Activated CD4-positive, alpha-beta memory T cell treated with anti-CD3 and anti-CD28 coated beads, Interleukin-2, amount 10 ng/mL, durations not matched to agents 7 days and 5 days (primary cell): ENCODE results near the gene CCL8. TPM values are rescaled to one million over a fixed set of nuclear protein-coding genes. Genes with fewer than 3 reads are reported as not detected.

Experiments used
- CTCF ChIA-PET: fragments of 350-600 bp; sonication (Branson Sonifier 250); formaldehyde crosslinking; loops from one replicate; lab custom pipeline; 2021; ENCODE audit warnings: antibody characterized with exemption, inconsistent platforms; lab: Charles Lee
- POLR2A ChIA-PET: fragments of 350-600 bp; sonication (Branson Sonifier 250); formaldehyde crosslinking; loops from one replicate; lab custom pipeline; 2021; ENCODE audit warnings: antibody characterized with exemption; lab: Charles Lee
- DNase-seq: peaks from one replicate; pipeline ENCODE4 v3.0.0-alpha.2; 2020
- H3K27ac Mint-ChIP-seq: one replicate; pipeline ENCODE4 v1.8.0; 2021; ENCODE audit warnings: mild to moderate bottlenecking, mixed read lengths
- H3K27me3 Mint-ChIP-seq: one replicate; pipeline ENCODE4 v1.8.0; 2021; ENCODE audit warnings: mixed read lengths
- H3K36me3 Mint-ChIP-seq: one replicate; pipeline ENCODE4 v1.8.0; 2021; ENCODE audit warnings: low read depth, mixed read lengths
- H3K4me1 Mint-ChIP-seq: one replicate; pipeline ENCODE4 v1.8.0; 2021; ENCODE audit warnings: mixed read lengths
- H3K4me3 Mint-ChIP-seq: one replicate; pipeline ENCODE4 v1.8.0; 2021; ENCODE audit warnings: mild to moderate bottlenecking, mixed read lengths
- H3K9me3 Mint-ChIP-seq: one replicate; pipeline ENCODE4 v1.8.0; 2021; ENCODE audit warnings: mixed read lengths
- total RNA-seq, 2 experiments: library from RNA; stranded (reverse); gene quantifications; one replicate each; pipeline ENCODE4 v1.2.3, GENCODE V29; 2021

CCL8 gene
- total RNA-seq, 2 experiments from 2014 or later, result not detected

GRCh38 chr17:34337701-34338100 lies 18.5 kb downstream of the CCL8 start:
- ChIA-PET CTCF (interaction anchor here (1.3 kb wide), 1 partner anchor 24 kb away, joined by 6 read pairs; no protein-coding TSS in a partner anchor), POLR2A (no interaction called here)
- peaks cover 63% of the 10 kb centered on the region for H3K27me3 Mint-ChIP-seq
- no peak overlapping the region for H3K27ac Mint-ChIP-seq
- DNase-seq, result no peak
- no peaks in the 10 kb centered on the region for H3K36me3 Mint-ChIP-seq
- H3K4me1 Mint-ChIP-seq, result no peaks in the 10 kb centered on the region
- no peak overlapping the region for H3K4me3 Mint-ChIP-seq
- H3K9me3 Mint-ChIP-seq, result no peaks in the 10 kb centered on the region

DNA sequence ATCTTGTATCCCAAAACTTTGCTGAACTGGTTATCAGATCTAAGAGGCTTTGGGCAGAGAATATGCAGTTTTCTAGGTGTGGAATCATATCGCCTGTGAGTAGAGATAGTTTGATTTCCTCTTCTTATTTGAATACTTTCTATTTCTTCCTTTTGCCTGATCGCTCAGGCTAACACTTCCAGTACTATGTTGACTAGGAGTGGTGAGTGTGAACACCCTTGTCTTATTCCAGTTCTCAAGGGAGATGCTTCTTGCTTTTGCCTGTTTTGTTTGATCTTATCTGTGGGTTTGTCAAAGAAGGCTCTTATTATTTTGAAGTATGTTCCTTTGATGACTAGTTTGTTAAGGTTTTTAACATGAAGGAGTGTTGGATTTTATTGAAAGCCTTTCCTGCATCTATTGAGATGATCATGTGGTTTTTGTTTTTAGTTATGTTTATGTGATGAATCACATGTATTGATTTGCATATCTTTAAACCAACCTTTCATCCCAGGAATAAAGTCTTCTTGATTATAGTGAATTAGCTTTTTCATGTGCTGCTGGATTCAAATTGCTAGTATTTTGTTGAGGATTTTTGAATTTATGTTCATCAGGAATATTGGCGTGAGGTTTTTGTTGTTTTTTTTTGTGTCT lies 20.0 kb downstream of the CCL8 start:
- Mint-ChIP-seq H3K4me3 (no peak overlapping the region), H3K4me1 (no peaks in the 10 kb centered on the region), H3K27me3 (peaks cover 66% of the 10 kb centered on the region), H3K9me3 (no peaks in the 10 kb centered on the region), H3K36me3 (no peaks in the 10 kb centered on the region), H3K27ac (no peak overlapping the region)
- DNase-seq, result no peak
- ChIA-PET CTCF (interaction anchor here (1.3 kb wide), 2 partner anchors 22 kb away, joined by 3 to 6 read pairs; no protein-coding TSS in a partner anchor), POLR2A (no interaction called here)

DNA sequence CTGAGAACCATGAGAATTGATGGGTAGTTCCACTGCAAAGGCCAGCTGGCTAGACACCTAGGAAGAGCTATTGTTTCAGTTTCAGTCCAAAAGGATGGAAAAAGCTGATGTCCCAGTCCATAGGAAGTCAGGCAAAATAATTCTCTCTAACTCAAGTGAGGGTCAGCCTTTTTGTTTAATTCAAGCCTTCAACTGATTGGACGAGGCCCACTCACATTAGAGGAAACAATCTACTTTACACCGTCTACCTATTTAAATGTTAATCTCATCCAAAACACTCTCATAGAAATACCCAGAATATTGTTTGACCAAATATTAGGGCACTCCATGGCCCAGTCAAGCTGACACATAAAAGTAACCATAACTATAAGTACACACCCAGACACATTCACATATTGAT lies 22.7 kb downstream of the CCL8 start:
- POLR2A ChIA-PET, result no interaction called here
- H3K27me3 Mint-ChIP-seq, result peaks cover 60% of the 10 kb centered on the region
- no peak overlapping the region for H3K4me3 Mint-ChIP-seq
- H3K36me3 Mint-ChIP-seq, result no peaks in the 10 kb centered on the region
- H3K9me3 Mint-ChIP-seq, result no peaks in the 10 kb centered on the region
- CTCF ChIA-PET, result no interaction called here
- no peaks in the 10 kb centered on the region for H3K4me1 Mint-ChIP-seq
- H3K27ac Mint-ChIP-seq, result no peak overlapping the region
- DNase-seq, result no peak

GRCh38 chr17:34347063-34347462 lies 27.8 kb downstream of the CCL8 start:
- Mint-ChIP-seq H3K36me3 (no peaks in the 10 kb centered on the region), H3K4me1 (no peaks in the 10 kb centered on the region), H3K9me3 (no peaks in the 10 kb centered on the region), H3K27ac (no peak overlapping the region), H3K27me3 (peaks cover 47% of the 10 kb centered on the region), H3K4me3 (no peak overlapping the region)
- DNase-seq, result no peak
- ChIA-PET POLR2A (no interaction called here), CTCF (no interaction called here)

DNA sequence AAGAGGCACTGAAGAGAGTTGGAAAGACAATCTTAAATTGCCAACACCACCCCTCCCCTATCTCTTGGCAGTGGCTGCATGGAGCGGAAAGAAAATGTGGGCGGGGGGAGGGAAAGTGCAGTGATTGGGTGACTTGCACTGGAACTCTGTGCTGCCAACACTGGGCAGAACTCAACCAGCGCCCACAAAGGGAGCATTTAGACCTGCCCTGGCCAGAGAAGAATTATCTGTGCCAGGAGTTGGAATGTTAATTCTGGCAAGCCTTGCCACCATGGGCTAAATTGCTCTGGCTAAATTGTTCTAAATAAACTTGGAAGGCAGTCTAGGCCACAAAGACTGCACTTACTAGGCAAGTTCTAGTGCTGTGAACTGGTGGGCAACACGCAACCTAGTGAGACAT lies 30.5 kb downstream of the CCL8 start:
- no peak overlapping the region for H3K4me3 Mint-ChIP-seq
- H3K27ac Mint-ChIP-seq, result no peak overlapping the region
- peaks cover 48% of the 10 kb centered on the region for H3K27me3 Mint-ChIP-seq
- H3K36me3 Mint-ChIP-seq, result no peaks in the 10 kb centered on the region
- ChIA-PET CTCF (interaction anchor here (1.1 kb wide), 1 partner anchor 10 kb away, joined by 3 read pairs; no protein-coding TSS in a partner anchor), POLR2A (no interaction called here)
- DNase-seq, result no peak
- no peaks in the 10 kb centered on the region for H3K4me1 Mint-ChIP-seq
- H3K9me3 Mint-ChIP-seq, result no peaks in the 10 kb centered on the region

DNA sequence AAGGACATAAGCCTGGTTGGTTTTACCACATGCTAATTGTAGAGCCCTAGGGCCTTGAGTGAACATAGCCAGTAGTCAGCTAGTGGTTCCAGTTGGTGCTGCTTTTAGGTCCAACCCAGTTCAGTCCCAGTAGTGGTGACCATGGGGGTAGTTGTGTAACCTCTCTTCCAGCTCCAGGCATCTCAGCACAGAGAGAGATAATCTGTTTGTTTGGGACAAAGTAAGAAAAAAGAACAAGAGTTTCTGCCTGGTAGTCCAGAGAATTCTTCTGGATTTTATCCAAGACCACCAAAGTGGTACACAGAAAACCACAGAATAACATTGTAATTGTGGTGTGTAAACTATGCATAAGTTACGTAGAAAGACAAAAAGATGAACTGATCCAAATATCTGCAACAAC lies 31.9 kb downstream of the CCL8 start:
- ChIA-PET CTCF (interaction anchor here (1.5 kb wide), 1 partner anchor 11 kb away, joined by 7 read pairs; no protein-coding TSS in a partner anchor), POLR2A (no interaction called here)
- peaks cover 53% of the 10 kb centered on the region for H3K27me3 Mint-ChIP-seq
- H3K9me3 Mint-ChIP-seq, result no peaks in the 10 kb centered on the region
- no peaks in the 10 kb centered on the region for H3K36me3 Mint-ChIP-seq
- no peak overlapping the region for H3K27ac Mint-ChIP-seq
- no peaks in the 10 kb centered on the region for H3K4me1 Mint-ChIP-seq
- no peak overlapping the region for H3K4me3 Mint-ChIP-seq
- DNase-seq, result no peak

DNA sequence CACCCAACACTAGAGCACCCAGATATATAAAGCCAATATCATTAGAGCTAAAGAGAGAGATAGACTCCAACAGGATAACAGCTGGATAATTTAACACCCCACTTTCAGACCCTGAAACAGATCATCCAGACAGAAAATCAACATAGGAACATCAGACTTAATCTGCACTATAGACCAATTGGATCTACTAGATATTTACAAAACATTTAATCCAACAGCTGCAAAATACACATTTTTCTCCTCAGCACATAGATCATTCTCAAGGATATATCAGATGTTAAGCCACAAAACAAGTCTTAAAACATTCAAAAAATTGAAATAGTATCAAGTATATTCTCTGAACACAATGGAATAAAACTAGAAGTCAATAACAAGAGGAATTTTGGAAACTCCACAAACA lies 33.0 kb downstream of the CCL8 start:
- H3K27ac Mint-ChIP-seq, result no peak overlapping the region
- no peak for DNase-seq
- no peaks in the 10 kb centered on the region for H3K36me3 Mint-ChIP-seq
- no peaks in the 10 kb centered on the region for H3K4me1 Mint-ChIP-seq
- H3K9me3 Mint-ChIP-seq, result no peaks in the 10 kb centered on the region
- ChIA-PET POLR2A (no interaction called here), CTCF (interaction anchor here (1.3 to 1.5 kb wide), 2 partner anchors 10 to 151 kb away, joined by 4 to 9 read pairs; partner anchors contain the start of gene CCL1)
- peaks cover 53% of the 10 kb centered on the region for H3K27me3 Mint-ChIP-seq
- H3K4me3 Mint-ChIP-seq, result no peak overlapping the region

GRCh38 chr17:34354637-34355036 lies 35.4 kb downstream of the CCL8 start:
- POLR2A ChIA-PET, result no interaction called here

GRCh38 chr17:34356194-34356593 lies 37.0 kb downstream of the CCL8 start, which contains the start of gene CCL13:
CCL13 (plus strand) TSS chr17:34356480; CDS start chr17:34356527, 47 bp downstream.
- H3K27ac Mint-ChIP-seq, result no peak within 1 kb of the TSS
- CTCF ChIA-PET, result interaction anchor here (3.6 kb wide), 1 partner anchor 156 kb away, joined by 12 read pairs; no protein-coding TSS in a partner anchor
- no peak within 1 kb of the TSS for H3K4me3 Mint-ChIP-seq
- H3K9me3 Mint-ChIP-seq, result no peaks in the 10 kb centered on the region
- DNase-seq, result no peak
- POLR2A ChIA-PET, result no interaction called here
- H3K36me3 Mint-ChIP-seq, result no peaks in the 10 kb centered on the region
- H3K4me1 Mint-ChIP-seq, result peaks cover 4% of the 10 kb centered on the region
- peaks cover 58% of the 10 kb centered on the region for H3K27me3 Mint-ChIP-seq

More at GRCh38 chr17:34354637-34355036, 35.4 kb downstream of the CCL8 start:
- Mint-ChIP-seq H3K27ac (no peak overlapping the region), H3K4me3 (no peak overlapping the region), H3K36me3 (no peaks in the 10 kb centered on the region), H3K9me3 (no peaks in the 10 kb centered on the region), H3K4me1 (no peaks in the 10 kb centered on the region), H3K27me3 (peaks cover 56% of the 10 kb centered on the region)
- no peak for DNase-seq
- CTCF ChIA-PET, result interaction anchor here (0.6 to 3.6 kb wide), 3 partner anchors 10 to 1916 kb away, joined by 3 to 12 read pairs (median 6); no protein-coding TSS in a partner anchor

DNA sequence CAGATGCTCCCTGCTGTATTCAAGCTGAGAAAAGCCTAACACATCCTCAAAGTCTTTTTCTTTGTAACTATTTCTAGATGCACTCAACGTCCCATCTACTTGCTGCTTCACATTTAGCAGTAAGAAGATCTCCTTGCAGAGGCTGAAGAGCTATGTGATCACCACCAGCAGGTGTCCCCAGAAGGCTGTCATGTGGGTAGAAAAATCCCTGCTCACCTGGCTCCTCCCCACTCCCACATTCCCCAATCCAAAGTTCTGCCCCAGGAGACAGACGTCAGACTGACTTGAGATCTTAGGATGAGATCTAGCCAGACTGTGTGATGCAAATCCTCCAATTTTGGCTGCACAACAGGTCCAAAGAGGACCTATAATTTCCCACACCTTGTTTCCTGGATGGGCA lies 38.2 kb downstream of the CCL8 start:
- ChIA-PET POLR2A (no interaction called here), CTCF (interaction anchor here (1.9 to 3.6 kb wide), 2 partner anchors 39 to 157 kb away, joined by 5 to 12 read pairs; no protein-coding TSS in a partner anchor)
- Mint-ChIP-seq H3K36me3 (no peaks in the 10 kb centered on the region), H3K9me3 (no peaks in the 10 kb centered on the region), H3K4me3 (no peak overlapping the region), H3K27me3 (peaks cover 52% of the 10 kb centered on the region), H3K27ac (no peak overlapping the region), H3K4me1 (peaks cover 4% of the 10 kb centered on the region)
- no peak for DNase-seq

DNA sequence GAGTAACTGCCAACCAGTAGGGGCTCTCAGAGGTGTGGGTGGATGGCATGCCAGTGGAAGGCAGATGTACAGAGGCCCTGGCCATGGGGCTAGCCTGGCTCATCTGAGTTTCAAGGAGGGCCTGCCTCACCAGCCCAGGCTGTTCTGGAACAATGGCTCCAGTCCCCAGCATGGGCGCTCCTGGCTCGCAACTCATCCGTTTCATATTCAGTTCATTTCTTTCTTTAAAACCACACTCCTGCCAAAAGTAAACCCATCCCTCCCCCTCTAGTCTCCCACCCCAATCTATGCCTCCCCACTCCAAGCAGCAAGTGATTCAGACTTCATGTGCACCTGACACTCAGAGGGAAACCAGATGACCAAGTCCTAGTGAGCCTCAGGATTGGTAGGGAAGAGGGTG lies 39.4 kb downstream of the CCL8 start:
- Mint-ChIP-seq H3K9me3 (no peaks in the 10 kb centered on the region), H3K4me1 (peaks cover 11% of the 10 kb centered on the region), H3K27ac (no peak overlapping the region), H3K4me3 (no peak overlapping the region), H3K27me3 (peaks cover 54% of the 10 kb centered on the region), H3K36me3 (no peaks in the 10 kb centered on the region)
- ChIA-PET CTCF (interaction anchor here (0.7 to 1.9 kb wide), 3 partner anchors 38 to 158 kb away, joined by 3 to 5 read pairs (median 4); no protein-coding TSS in a partner anchor), POLR2A (interaction anchor here (0.9 kb wide), 1 partner anchor 192 kb away, joined by 3 read pairs; no protein-coding TSS in a partner anchor)
- no peak for DNase-seq

DNA sequence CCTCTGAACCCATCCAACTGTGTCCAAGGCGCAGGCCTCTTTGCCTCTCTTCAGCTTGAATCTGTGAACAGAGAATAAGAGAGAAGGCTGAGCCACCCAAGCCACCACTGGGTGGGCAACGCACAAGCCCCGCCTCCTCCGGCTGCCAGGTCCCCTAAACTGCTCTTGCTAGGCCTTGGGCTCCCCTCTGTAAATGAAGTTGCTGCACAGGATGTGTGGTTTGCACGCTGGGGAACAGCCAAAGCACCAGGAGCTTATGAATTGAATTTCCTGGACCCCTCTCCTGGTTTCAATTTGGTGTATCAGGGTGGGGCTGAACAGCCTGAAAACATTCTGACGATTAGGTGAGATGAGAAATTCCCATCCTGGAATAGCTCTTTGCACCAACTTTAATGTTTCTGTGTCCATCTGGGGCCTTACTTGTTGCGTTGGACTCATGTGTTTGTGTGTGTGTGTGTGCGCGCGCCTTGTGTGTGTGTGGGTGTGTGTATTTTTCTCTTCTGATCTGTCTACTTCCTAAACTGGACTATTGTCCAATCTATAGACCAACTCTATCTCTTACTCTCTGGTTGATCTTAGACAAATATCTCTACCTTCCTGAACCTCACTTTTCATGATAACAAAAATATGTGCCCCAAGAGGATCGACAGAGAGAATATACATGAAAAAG lies 41.5 kb downstream of the CCL8 start:
- ChIA-PET POLR2A (interaction anchor here (3.7 kb wide), 1 partner anchor 159 kb away, joined by 15 read pairs; no protein-coding TSS in a partner anchor), CTCF (interaction anchor here (0.6 to 5.7 kb wide), 41 partner anchors 8 to 758 kb away, joined by 3 to 199 read pairs (median 5); partner anchors contain the start of gene CCL8)
- H3K36me3 Mint-ChIP-seq, result no peaks in the 10 kb centered on the region
- H3K9me3 Mint-ChIP-seq, result no peaks in the 10 kb centered on the region
- peaks cover 25% of the 10 kb centered on the region for H3K4me1 Mint-ChIP-seq
- no peak overlapping the region for H3K27ac Mint-ChIP-seq
- H3K4me3 Mint-ChIP-seq, result no peak overlapping the region
- peaks cover 53% of the 10 kb centered on the region for H3K27me3 Mint-ChIP-seq
- DNase-seq, result no peak
